ENCODE measurements around the gene HLA-A. TPM values are rescaled to one million over a fixed set of nuclear protein-coding genes. Genes with fewer than 3 reads are reported as not detected.
"Not testable (repeated sequence)": the region's sequence is repeated elsewhere in the genome, so short reads cannot be mapped to it uniquely, and the experiment has no call there.

Gene HLA-A
- total RNA-seq, 3 donors from 2014 or later = 327 to 617 (median 473) TPM

DNA sequence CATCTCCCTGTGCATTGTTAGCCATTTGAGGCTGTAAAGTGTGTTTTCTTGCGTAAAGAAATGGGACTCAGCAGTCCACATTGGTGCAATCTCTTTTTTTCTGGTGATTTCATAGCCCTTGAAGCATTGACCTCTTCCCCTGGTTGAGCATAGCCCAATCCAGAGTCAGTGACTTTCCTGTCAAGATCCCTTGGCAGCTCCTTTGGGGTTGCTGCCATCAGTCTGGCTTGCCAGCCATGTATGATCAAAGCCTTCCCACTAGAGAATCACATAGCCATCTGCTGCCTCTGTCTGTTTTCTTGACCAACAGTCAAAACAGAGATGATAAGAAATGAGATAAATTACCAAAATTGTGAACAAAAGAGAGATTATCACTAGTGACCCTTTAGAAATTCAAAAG lies 19.6 kb downstream of the HLA-A start:
- Histone ChIP-seq H3K9me3 (no peaks in the 10 kb centered on the region), H3K4me1 (peaks cover 0 to 11% of the 10 kb centered on the region in 2 donors), H3K27ac (no peak overlapping the region), H3K4me3 (no peak overlapping the region), H3K36me3 (no peaks in the 10 kb centered on the region), H3K27me3 (no peaks in the 10 kb centered on the region)
- TF ChIP-seq, protein P1, sequence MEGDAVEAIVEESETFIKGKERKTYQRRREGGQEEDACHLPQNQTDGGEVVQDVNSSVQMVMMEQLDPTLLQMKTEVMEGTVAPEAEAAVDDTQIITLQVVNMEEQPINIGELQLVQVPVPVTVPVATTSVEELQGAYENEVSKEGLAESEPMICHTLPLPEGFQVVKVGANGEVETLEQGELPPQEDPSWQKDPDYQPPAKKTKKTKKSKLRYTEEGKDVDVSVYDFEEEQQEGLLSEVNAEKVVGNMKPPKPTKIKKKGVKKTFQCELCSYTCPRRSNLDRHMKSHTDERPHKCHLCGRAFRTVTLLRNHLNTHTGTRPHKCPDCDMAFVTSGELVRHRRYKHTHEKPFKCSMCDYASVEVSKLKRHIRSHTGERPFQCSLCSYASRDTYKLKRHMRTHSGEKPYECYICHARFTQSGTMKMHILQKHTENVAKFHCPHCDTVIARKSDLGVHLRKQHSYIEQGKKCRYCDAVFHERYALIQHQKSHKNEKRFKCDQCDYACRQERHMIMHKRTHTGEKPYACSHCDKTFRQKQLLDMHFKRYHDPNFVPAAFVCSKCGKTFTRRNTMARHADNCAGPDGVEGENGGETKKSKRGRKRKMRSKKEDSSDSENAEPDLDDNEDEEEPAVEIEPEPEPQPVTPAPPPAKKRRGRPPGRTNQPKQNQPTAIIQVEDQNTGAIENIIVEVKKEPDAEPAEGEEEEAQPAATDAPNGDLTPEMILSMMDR (IDR thresholded peaks at IDR 0.05) = no peak
- TF ChIP-seq POLR2A (IDR thresholded peaks at IDR 0.05) (no peak), POLR2AphosphoS5 (IDR thresholded peaks at IDR 0.05) (no peak)
- no peak for DNase-seq (ENCODE audit: low spot score in 2 of 2)
- intact Hi-C loops (cut with DNase I; ENCODE audit: low total_unique reads) = no loop called here

DNA sequence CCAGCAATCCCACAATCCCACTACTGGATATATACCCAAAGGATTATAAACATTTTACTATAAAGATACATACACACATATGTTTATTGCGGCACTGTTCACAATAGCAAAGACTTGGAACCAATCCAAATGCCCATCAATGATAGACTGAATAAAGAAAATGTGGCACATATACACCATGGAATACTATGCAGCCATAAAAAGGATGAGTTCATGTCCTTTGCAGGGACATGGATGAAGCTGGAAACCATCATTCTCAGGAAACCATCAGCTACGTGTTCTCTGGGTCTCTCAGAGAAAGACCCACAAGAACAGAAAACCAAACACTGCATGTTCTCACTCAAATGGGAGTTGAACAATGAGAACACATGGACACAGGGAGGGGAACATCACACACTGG lies 21.4 kb downstream of the HLA-A start:
- H3K27me3 ChIP-seq; intact Hi-C loops (cut with DNase I; ENCODE audit: low total_unique reads); H3K9me3 ChIP-seq; H3K36me3 ChIP-seq; H3K4me3 ChIP-seq; DNase-seq (ENCODE audit: low spot score in 2 of 2): not testable (repeated sequence)
- H3K27ac ChIP-seq = peak overlapping the region in 1 of 2 donors; percentile 74
- H3K4me1 ChIP-seq = peaks cover 0 to 11% of the 10 kb centered on the region in 2 donors

DNA sequence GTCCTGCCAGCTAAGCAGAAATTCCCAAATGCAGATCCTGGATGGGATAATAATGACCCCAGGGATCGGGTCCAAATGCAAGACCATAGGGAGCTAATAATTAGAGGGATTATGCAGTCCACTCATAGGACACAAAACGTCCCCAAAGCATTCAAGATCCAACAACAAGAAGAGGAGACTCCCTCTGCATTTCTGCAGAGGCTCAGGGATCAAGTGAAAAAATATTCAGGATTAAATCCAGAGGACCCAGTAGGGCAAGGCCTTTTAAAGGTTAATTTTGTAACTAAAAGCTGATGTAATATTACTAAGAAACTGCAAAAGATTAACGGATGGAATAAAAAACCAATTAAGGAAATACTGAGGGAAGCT lies 22.2 kb downstream of the HLA-A start:
- peaks cover 0 to 11% of the 10 kb centered on the region in 2 donors for H3K4me1 ChIP-seq
- no peak for DNase-seq (ENCODE audit: low spot score in 2 of 2)
- peak overlapping the region in 2 of 3 donors; percentile 37 to 50 for H3K4me3 ChIP-seq
- intact Hi-C loops (cut with DNase I; ENCODE audit: low total_unique reads) = no loop called here
- H3K27me3 ChIP-seq = no peaks in the 10 kb centered on the region
- H3K36me3 ChIP-seq = no peaks in the 10 kb centered on the region
- no peaks in the 10 kb centered on the region for H3K9me3 ChIP-seq
- peak overlapping the region; percentile 57 to 74 for H3K27ac ChIP-seq
- TF ChIP-seq, protein P1 (IDR thresholded peaks at IDR 0.05) = no peak
- TF ChIP-seq POLR2AphosphoS5 (IDR thresholded peaks at IDR 0.05) = no peak
- TF ChIP-seq POLR2A (IDR thresholded peaks at IDR 0.05) = no peak

DNA sequence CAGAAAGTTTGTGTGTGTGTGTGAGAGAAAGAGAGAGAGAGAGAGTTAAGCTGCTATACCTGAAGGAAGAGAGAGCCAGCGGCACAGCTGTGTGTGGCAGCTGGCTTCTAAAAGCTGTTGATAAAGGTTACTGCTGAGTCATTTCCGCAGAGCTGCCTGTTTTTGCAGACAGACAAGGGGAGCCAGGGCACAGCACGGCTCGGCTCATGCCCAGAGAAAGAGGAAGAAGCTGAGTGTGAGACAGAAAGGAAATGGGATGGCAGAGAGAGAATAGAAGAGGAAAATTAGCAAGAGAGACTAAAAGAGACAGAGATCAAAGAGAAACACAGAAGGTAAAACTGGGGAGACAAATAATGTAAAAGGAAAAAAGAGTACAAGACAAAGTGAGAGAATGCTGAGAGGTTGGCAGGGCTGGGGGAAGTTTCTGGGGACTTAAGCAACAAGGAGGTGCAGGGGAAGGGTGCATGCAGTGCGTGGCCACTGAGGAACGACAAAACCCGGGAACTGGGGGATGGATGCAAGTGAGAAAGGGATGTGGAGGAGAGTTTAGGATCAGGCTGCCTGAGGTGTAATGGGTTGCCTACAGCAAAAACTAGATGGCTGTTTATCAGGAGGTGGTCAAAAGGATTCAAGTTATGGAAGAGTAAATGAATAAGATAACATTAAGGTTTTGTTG lies 22.7 kb downstream of the HLA-A start:
- TF ChIP-seq POLR2AphosphoS5 (IDR thresholded peaks at IDR 0.05) = peak in 1 of 3 donors; percentile 36
- TF ChIP-seq, protein P1 (IDR thresholded peaks at IDR 0.05) = no peak
- peak in 1 of 2 donors; percentile 73 for DNase-seq (ENCODE audit: low spot score in 2 of 2)
- peak overlapping the region; percentile 74 to 83 for H3K27ac ChIP-seq

DNA sequence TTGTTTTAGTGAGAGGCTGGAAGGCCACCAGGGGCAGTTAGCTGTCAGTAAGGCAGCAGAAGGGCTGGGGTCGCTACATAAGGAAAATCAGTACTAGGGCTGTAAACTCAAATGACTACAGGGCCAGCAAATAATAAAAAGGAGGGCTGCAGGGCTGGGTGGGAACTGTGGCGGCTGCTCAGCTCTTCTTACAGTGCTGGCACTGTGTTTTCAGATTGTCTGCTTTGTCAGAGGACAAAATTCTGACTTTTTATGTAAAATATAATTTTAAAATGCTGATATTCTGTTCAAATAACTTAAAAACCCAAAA lies 23.2 kb downstream of the HLA-A start:
- no peaks in the 10 kb centered on the region for H3K36me3 ChIP-seq
- DNase-seq (ENCODE audit: low spot score in 2 of 2) = no peak
- intact Hi-C loops (cut with DNase I; ENCODE audit: low total_unique reads) = no loop called here
- H3K4me1 ChIP-seq = peaks cover 0 to 11% of the 10 kb centered on the region in 2 donors
- H3K27me3 ChIP-seq = no peaks in the 10 kb centered on the region
- TF ChIP-seq, protein P1 (IDR thresholded peaks at IDR 0.05) = no peak
- no peak for TF ChIP-seq POLR2AphosphoS5 (IDR thresholded peaks at IDR 0.05)
- no peak for TF ChIP-seq POLR2A (IDR thresholded peaks at IDR 0.05)
- H3K4me3 ChIP-seq = peak overlapping the region; percentile 22 to 50 (median 37)
- peak overlapping the region; percentile 74 to 83 for H3K27ac ChIP-seq
- H3K9me3 ChIP-seq = no peaks in the 10 kb centered on the region

More for the DNA sequence above, 22.7 kb downstream of the HLA-A start:
- Histone ChIP-seq H3K27me3 (no peaks in the 10 kb centered on the region), H3K9me3 (no peaks in the 10 kb centered on the region), H3K36me3 (no peaks in the 10 kb centered on the region), H3K4me3 (peak overlapping the region; percentile 22 to 50 (median 37)), H3K4me1 (peaks cover 0 to 11% of the 10 kb centered on the region in 2 donors)
- intact Hi-C loops (cut with DNase I; ENCODE audit: low total_unique reads) = no loop called here
